ENCODE results near the gene LAP3.
"Not testable (repeated sequence)": the region's sequence is repeated elsewhere in the genome, so short reads cannot be mapped to it uniquely, and the experiment has no call there.

The LAP3 gene

GRCh38 chr4:17560065-17560673, 16.8 kb upstream of the LAP3 start:
- in situ Hi-C loops (cut with MboI; ENCODE audit: low sequenced_read_pairs), result loop anchor here (25.0 kb wide), 2 partner anchors 252 to 1027 kb away; partner anchors contain the start of genes DCAF16 and NCAPG

- in situ Hi-C loops (cut with MboI; ENCODE audit: low sequenced_read_pairs), result loop anchor here (25.0 kb wide), 2 partner anchors 251 to 1026 kb away; partner anchors contain the start of genes DCAF16 and NCAPG
Measured at GRCh38 chr4:17561195-17561909, 15.6 kb upstream of the LAP3 start.

DNA sequence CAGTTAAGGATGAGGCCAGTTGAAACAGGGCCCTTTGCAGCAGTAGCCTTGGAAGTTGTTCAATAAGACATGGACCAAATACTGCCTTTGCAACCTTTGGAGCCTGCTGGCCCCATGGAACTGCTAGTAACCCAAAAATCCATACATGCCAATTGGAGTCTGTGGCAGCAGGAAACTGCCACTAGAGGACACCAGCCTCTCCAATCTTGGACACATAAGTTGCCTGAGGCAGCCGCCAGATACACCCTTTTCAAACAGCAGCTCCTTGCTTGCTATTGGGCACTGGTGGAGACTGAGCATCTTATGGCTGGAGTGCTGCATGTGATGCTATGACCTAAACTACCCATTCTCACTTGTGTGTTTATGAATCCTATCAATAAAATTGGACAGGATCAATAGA, 14.8 kb upstream of the LAP3 start:
- in situ Hi-C loops (cut with MboI; ENCODE audit: low sequenced_read_pairs), result loop anchor here (25.0 kb wide), 2 partner anchors 250 to 1025 kb away; partner anchors contain the start of genes DCAF16 and NCAPG

GRCh38 chr4:17565846-17566245, 11.2 kb upstream of the LAP3 start:
- in situ Hi-C loops (cut with MboI; ENCODE audit: low sequenced_read_pairs), result loop anchor here (25.0 kb wide), 2 partner anchors 246 to 1021 kb away; partner anchors contain the start of genes DCAF16 and NCAPG

GRCh38 chr4:17567271-17567670, 9.7 kb upstream of the LAP3 start:
- in situ Hi-C loops (cut with MboI; ENCODE audit: low sequenced_read_pairs), result loop anchor here (25.0 kb wide), 2 partner anchors 245 to 1020 kb away; partner anchors contain the start of genes DCAF16 and NCAPG

DNA sequence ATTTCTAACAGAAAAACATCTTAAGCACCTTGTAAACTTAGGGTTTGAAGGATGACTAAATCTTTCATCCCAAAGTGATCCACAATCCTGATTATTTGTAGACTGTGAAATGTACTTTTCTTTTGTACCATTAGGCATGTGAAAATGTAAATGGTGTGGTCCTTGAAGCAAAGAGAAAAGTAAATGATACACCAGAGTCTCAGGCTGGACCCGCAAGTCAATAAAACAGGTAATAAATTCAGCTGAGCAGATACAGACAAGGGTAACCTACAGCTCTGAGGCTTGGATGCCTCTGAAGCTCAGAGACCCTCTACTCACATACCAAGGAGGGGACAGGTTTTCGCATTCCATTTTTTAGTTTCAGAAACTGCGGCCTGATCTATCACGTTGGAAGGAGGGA, 2.8 kb upstream of the LAP3 start:
- in situ Hi-C loops (cut with MboI; ENCODE audit: low sequenced_read_pairs), result loop anchor here (25.0 kb wide), 2 partner anchors 238 to 1013 kb away; partner anchors contain the start of genes DCAF16 and NCAPG

GRCh38 chr4:17575177-17575576, 1.8 kb upstream of the LAP3 start:
- in situ Hi-C loops (cut with MboI; ENCODE audit: low sequenced_read_pairs), result not testable (repeated sequence)

DNA sequence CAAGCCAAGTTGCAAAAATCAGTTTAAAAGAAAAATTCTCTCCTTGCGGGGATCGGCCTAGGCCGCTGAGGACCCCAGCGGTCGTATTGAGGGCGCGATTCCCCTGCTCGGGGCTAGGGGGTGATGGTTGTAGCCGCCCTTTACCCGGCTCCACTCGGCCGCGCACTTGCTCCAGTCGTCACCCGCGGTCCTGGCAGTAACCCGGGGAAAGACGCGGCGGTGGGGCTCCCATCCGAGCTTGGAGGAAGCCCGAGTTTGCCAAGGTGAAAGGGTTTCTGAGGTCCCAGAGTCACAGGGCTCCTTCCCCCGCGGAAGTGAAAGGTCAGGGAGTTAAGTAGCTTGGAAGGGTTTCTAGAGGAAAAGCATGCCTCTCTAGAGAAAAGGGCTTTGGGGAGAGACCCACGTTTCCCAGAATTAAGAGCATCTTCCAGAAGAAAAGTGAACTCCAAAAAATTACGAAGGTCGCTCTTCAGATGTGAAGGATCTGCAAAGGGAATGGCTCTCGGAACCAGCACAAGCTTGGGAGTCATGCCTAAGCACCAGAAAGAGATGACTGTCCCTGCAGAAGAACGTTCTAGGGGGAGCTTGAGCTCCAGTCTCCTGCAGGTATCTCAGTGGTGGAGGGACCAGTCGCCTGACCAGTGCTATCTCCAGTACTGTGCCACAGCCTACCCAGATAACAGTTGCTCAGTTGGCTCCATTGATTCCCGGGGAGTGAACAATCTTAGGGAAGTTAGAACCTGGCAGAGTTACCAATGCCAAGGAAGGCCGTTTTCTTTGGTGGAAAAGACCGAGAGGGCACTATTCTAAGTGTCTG, 875 bp downstream of the LAP3 start:
- in situ Hi-C loops (cut with MboI; ENCODE audit: low sequenced_read_pairs), result no loop called here

DNA sequence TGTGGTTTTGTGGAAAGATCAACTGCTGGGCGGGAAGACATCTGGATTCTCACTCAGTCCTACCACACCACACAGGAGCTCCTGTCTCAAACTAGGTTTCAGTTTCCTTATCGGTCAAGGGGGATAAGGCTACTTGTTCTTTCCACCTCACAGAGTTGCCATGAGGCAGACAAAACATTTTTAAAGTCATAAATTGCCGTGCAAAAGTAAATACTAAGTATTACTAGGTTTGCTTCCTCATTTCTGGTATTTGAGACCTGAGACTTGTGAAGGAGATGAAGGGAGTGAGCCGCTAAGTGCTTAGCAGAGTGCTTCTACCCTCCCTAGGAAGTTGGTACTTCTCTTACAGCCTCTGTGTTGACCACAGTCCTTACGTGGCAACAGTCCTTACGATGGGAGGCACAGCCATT, 1.5 kb downstream of the LAP3 start:
- in situ Hi-C loops (cut with MboI; ENCODE audit: low sequenced_read_pairs), result no loop called here

DNA sequence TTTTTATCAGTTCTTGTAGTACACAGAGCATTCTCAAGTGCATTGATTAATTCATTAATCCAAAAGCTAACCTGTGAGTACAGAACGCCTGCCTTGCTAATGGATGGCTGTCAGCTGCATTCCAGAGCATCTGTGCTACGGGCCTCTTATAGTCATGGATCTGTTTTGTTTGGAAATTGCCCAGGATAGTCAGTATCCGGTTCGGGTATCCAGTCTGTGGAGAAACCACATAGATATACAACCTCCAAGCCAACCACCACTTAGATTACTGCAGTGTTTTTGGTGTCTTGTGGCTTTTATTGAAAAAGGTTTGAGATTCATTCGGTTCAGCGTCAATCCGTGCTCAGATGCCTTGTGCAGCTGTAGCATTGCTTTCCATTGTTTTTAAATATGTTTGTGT, 4.0 kb downstream of the LAP3 start:
- in situ Hi-C loops (cut with MboI; ENCODE audit: low sequenced_read_pairs), result no loop called here

GRCh38 chr4:17583276-17583675, 6.3 kb downstream of the LAP3 start:
- in situ Hi-C loops (cut with MboI; ENCODE audit: low sequenced_read_pairs), result no loop called here

- in situ Hi-C loops (cut with MboI; ENCODE audit: low sequenced_read_pairs), result no loop called here
Measured at GRCh38 chr4:17583941-17584340, 6.9 kb downstream of the LAP3 start.

DNA sequence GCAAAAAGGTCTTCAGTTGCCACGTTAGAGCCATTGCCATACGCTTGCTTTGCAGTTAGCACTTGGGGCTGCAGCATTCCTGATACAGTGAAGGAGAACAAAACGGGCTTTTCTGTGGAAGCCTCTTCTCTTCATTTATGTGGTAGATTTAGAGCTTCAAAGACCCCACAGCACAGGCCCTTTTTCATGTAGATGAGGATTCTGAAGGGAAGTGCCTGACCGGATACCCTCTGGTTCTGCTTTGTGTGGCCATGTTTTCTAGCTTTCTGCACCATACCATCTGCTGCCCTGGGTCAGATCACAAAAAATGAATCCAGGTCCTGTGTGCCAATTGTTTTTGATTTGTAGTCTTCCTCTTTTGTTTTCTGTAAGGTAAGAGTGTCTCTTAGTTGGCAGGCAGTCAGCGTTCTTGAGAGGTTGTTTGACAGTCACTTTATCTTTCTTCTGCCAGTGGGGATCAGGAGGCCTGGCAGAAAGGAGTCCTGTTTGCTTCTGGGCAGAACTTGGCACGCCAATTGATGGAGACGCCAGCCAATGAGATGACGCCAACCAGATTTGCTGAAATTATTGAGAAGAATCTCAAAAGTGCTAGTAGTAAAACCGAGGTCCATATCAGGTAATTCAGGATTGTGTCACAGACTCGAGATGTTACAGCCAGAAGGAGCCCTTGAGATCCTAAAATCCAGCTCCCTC, 7.7 kb downstream of the LAP3 start:
- in situ Hi-C loops (cut with MboI; ENCODE audit: low sequenced_read_pairs), result no loop called here

GRCh38 chr4:17587094-17587822, 10.3 kb downstream of the LAP3 start:
- in situ Hi-C loops (cut with MboI; ENCODE audit: low sequenced_read_pairs), result no loop called here

- in situ Hi-C loops (cut with MboI; ENCODE audit: low sequenced_read_pairs), result no loop called here
Measured at GRCh38 chr4:17589355-17589754, 12.4 kb downstream of the LAP3 start.

- in situ Hi-C loops (cut with MboI; ENCODE audit: low sequenced_read_pairs), result no loop called here
Measured at GRCh38 chr4:17595471-17596005, 18.5 kb downstream of the LAP3 start.

- in situ Hi-C loops (cut with MboI; ENCODE audit: low sequenced_read_pairs), result no loop called here
Measured at GRCh38 chr4:17597517-17597916, 20.5 kb downstream of the LAP3 start.

GRCh38 chr4:17599826-17600225, 22.8 kb downstream of the LAP3 start:
- in situ Hi-C loops (cut with MboI; ENCODE audit: low sequenced_read_pairs), result no loop called here

- in situ Hi-C loops (cut with MboI; ENCODE audit: low sequenced_read_pairs), result no loop called here
Measured at GRCh38 chr4:17605236-17605635, 28.2 kb downstream of the LAP3 start.

All from HL-60/S4 treated with retinoic acid at 250 ng/mL for 4 days and 3 days (cell line).